ENCODE measurements around the gene MAP6.
"Not testable (repeated sequence)": the region's sequence is repeated elsewhere in the genome, so short reads cannot be mapped to it uniquely, and the experiment has no call there.

MAP6 gene

GRCh38 chr11:75589933-75590332 lies 78.9 kb downstream of the MAP6 start:
- DNase-seq = no peak

DNA sequence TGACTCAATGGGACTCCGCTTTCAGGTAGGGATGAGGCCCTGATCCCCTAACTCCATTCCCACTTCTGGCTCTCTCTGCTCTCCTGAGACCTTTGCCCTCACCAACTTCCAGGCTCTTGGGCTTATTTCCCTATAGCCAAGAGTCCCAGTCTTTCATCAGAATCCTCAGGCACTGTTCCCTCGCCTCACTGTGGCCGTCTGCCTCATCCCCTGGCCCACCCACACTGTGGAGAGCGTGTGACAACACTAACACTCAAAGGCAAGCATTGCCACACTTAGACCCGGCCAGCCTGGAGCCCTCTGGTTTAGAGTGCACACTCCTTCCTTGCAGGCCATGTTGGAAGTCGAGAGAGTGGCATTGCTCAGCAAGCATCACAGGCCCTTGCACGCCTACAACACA lies 79.8 kb downstream of the MAP6 start:
- no peak for DNase-seq

DNA sequence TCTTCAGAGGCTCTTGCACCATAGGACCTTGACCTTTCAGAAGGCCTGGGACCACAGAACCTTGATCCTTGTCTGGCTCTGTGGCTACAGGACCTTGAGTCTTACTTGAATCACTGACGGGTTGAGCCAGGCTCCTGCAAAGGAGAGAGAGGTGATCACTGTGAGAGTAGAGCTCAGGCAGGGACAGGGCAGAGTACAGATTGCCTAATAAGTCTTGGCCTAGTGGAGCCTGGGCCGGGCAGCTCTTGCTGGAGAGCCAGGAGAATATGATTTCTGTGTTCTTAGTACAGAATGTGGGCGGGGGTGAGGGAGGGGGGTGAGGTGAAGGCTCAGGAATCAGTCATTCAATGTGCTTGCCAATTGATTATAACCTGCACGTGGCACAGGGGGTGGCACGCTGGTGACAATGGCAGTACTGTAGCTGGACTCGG lies 80.8 kb downstream of the MAP6 start:
- no peak for DNase-seq

DNA sequence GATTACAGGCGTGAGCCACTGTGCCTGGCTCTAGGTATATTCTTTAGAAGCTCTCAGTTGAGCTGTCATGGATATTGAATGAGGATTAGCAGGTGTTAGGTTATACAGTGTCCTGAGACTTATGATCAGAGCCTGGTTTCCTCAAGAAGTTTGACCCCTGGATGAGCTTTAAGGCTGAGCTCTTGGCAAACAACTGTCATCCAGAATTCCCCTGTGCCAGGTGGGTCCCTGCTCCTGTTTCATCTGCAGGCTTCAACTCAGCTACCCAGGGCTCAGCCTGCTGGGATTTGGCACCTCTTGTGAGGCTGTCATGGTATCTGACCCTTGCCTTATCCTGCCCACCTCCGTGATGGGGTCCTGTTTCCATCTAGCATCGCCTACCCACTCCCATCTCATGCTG lies 82.4 kb downstream of the MAP6 start:
- DNase-seq = no peak

GRCh38 chr11:75585293-75585670 lies 83.6 kb downstream of the MAP6 start:
- no peak for DNase-seq

GRCh38 chr11:75584659-75585292 lies 84.1 kb downstream of the MAP6 start:
- DNase-seq = not testable (repeated sequence)

- peak; percentile 54 for DNase-seq
Measured at GRCh38 chr11:75583718-75584658, 84.8 kb downstream of the MAP6 start.

DNA sequence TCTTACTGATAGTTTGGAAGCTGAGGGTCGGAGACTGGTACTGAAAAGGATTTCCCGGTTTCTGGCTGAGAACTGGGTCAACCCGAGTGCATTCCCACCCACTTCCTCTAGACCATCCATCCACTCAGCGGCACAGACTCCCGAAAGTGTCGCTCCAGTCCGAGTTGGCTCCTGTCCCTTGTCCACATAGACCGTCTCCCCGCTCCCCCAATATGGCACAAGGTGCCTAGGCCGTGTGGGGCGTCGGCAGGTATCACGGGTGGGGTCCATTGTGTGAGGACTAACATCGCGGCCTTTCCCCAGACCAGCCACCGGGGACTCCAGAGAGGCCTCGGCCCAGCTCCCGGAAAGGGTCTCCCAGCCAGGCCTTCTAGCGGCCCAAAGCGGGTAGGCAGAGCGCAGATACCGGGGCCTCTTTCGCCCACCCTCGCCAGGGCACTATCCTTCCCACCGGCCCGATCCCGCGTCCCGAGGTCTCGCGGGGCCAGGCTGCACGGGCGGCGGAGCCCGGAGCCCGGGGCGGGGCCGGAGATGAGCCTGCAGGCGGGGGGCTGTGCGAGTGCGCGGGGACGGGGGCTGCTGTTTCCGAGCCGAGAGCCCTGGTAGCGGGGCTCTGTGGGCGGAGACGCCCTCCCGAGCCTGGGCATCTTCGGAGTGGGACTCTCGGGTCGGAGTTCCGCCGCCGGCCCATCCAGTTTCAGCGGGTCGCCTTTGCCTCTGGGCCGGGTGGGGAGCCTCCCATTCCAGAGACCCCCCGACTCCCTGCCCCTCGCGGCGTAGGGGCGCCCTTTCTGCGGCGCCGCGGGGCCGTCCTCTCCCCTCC lies 85.7 kb downstream of the MAP6 start:
- no peak for DNase-seq

DNA sequence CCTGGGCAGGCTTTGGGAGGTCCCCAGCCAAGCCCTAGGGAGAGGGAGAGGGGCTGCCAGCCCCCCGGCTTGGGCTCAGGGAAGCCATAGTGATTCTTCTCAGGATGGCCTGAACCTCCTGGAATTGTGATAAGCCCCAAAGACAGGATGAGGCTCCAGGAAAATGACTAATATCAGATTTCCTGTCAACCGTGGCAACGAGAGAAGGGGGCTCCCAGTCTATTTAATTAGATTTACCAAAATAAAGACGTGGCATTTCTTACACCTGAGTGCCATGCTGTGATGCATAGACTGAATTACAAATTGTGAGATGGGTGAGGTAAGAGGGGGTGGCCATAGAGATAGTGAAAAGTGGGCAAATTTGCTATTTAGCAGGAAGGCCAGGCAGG lies 86.3 kb downstream of the MAP6 start:
- no peak for DNase-seq

GRCh38 chr11:75579841-75580240 lies 89.0 kb downstream of the MAP6 start:
- no peak for DNase-seq

DNA sequence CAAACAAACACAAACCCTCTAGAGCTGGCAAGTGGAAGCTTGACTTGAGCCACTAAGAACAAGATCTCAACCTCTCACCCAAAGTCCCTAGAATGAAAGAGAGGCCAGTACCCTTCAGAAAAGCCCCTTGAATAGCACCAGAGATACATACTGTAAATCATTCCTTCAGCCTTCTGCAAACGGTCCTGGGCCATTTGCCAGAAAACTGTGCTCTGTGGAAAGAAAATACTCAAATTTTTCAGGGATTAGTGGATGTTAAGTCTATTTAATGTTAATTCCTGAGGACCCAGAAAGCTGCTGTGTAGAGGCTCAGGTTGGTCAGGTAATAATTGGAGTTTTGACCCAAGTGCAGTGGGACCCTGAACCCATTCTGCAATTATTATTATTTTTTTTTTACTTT lies 89.9 kb downstream of the MAP6 start:
- no peak for DNase-seq

DNA sequence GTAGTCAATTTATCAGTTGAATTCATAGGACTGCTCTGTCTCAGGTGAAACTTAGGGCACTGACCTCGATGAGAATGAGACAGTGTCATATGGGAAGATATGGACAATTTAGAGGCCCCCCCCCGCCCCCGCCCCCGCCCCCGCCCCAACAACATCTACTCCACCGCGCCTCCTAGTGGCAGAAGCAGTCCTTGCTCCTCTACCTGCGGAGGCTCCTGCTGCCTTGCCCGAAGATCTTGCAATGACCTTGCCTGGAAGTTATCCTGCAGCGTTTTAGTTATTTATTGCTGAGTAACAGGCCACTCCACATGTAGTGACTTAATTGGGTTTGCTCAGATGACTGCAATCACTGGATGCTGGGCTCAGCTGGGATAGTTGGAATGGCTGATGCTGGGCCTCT lies 91.6 kb downstream of the MAP6 start:
- no peak for DNase-seq

DNA sequence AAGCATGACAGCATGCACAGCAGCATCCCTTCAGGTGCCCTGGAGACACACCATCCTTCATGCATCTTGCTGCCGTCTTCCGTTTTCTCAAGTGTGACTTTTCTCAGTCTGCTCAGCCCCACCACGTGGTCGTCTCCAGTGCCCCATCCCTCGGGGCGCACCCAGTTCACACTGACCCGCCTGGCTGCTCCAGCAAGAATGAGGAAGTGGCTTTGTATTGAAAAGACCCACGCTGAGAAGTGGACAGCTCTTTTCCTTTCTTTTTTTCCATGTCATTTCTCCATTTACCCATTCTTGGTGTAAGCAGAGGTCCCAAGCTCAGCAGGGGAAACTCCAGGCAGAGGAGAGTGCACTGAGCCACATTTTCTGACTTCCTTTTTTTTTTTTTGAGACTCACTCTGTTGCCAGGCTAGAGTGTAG lies 92.3 kb downstream of the MAP6 start:
- no peak for DNase-seq

- no peak for DNase-seq
Measured at GRCh38 chr11:75576017-75576416, 92.8 kb downstream of the MAP6 start.

DNA sequence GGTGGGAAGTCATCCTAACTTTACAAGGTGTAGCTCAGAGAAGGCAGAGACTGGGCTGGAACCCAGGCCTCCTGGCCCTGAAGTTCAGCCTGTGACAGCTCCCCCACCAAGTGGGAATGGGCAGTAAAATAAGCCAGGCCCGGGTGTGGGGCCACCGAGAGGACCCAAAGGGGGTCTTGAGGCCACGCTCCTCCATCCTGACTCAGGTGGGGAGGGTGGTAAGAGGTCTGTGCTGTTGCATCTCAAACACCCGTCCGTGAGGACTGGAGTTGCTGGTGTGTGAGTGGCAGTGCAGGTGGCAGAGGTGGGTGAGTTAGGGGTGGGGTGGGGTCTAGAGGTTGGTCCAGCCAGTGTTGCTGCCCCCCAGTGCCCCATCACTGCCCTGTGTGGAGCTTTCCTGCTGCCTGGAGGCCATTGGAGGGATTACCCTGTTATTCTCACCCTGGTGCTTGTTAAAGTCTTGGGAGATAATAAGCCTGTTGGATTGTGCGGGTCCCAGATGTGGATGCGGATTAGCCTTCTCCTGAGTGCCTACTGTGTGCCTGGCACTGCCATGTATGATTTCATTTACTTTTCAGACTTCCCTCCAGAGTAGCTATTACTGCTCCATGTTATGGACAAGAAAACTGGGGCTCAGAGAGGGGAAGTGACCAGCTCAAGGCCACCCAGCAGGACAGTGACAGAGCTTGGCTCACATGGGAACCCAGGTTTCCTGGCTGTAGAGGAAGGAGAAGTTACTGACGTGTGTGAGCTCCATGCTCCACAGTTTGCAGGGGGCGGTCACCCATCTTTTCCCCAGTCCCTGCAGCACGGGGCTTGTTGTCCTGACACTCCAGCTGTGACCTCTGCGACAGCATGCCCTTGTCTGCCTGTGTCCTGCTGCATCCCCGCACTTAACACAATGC lies 93.9 kb downstream of the MAP6 start:
- DNase-seq = no peak

DNA sequence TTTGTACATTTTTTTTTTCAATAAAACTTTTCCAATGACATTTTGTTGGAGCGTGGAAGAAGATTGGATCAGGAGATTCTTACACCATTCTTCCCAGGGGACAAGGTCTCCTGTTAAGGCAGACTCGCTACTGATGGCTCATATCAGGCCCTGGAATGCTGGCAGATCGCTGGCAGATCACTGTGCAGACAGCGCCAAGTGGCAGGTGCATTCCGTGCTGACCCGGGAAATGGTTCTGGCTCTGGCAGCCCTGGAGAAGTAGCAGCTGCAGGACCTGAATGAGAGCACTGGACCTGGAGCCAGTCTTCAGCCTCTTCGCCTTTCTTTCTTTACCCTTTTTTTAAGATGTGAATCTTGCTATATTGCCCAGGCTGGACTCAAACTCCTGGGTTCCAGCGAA lies 96.1 kb downstream of the MAP6 start:
- DNase-seq = no peak

DNA sequence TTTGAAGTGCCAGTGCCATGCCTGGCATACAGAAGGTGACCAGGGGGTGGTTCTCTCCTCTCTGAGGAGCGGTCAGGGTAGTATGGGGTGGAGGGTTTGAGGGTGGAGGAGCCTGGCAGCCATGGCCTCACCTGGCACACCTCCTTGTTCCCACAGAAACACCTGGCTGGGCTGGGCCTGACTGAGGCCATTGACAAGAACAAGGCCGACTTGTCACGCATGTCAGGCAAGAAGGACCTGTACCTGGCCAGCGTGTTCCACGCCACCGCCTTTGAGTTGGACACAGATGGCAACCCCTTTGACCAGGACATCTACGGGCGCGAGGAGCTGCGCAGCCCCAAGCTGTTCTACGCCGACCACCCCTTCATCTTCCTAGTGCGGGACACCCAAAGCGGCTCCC lies 97.2 kb downstream of the MAP6 start:
- no peak for DNase-seq

DNA sequence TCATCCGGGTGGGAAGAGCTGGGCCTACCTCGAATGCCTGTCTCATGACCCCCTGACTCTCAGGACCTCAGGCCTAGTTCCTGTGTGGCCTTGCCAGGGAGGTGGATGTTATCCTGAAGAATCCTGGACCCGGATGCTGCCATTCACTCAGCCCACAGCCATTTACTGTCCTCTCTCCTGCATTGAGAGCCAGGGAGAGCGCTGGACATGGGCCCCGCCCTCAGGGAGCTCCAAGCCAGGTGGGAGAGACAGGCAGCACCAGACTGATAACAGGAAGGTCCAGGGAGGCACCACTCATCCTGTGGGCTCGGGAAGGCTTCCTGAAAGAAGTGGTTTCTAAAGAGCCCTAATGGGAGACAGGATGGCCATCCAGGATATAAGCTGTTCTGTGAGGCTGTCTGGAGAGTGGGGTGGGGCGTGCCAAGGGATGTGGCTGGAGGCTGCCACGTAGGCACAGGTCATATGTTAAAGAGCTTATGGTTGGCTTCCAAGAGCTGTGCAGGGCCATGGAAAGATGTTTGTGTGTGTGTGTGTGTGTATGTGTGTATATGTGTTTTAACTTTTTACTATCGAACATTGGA lies 98.2 kb downstream of the MAP6 start:
- no peak for DNase-seq

DNA sequence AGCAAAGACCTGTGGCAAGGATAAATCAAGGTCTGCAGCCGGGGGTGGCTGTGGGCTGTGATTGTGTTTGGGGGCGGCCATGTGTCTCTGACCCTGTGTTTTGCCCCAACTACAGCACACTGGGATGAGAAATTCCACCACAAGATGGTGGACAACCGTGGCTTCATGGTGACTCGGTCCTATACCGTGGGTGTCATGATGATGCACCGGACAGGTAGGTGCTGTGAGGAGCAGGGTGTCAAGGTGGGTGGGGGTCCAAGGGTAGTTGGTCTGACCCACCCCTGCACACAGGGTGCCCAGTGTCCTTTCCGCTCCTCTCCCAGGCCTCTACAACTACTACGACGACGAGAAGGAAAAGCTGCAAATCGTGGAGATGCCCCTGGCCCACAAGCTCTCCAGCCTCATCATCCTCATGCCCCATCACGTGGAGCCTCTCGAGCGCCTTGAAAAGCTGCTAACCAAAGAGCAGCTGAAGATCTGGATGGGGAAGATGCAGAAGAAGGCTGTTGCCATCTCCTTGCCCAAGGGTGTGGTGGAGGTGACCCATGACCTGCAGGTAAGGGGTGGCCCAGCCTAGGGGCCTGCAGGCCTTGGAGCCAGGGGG lies 100.1 kb downstream of the MAP6 start:
- DNase-seq = no peak

- DNase-seq = no peak
Measured at GRCh38 chr11:75567971-75568370, 100.9 kb downstream of the MAP6 start.

- no peak for DNase-seq
Measured at GRCh38 chr11:75566763-75567279, 102.0 kb downstream of the MAP6 start.

All from NCI-H187 treated with DMSO at 0.1 percent for 48 hours (cell line).